A673 (cell line): ENCODE data around the gene PRRT2. TPM values are rescaled to one million over a fixed set of nuclear protein-coding genes. Genes with fewer than 3 reads are reported as not detected.

Experiments
- BruUV-seq: library from RNA; stranded (reverse); fragments of 400-500 nt; replicated peaks from 2 replicates; lab custom pipeline; 2021; lab: Mats Ljungman, UMichigan
- CTCF ChIA-PET: fragments of 300-600 bp; sonication (Branson Sonifier 250); formaldehyde crosslinking; loops from one replicate; lab custom pipeline; 2022; ENCODE audit warnings: antibody characterized with exemption; lab: Charles Lee
- POLR2A ChIA-PET: fragments of 300-600 bp; sonication (Branson Sonifier 250); formaldehyde crosslinking; loops from one replicate; lab custom pipeline; 2022; ENCODE audit warnings: antibody characterized with exemption; ENCODE audit not compliant: low non-redundant PET; lab: Charles Lee
- DNase-seq: peaks from one replicate; pipeline ENCODE4 v3.0.0-alpha.2; 2015; ENCODE audit warnings: low spot score
- H3K27ac ChIP-seq: fragments of 200-600 bp; sonication (generic); 2 replicates; pipeline ENCODE4 v1.5.1; 2016; ENCODE audit warnings: mixed run types, low read depth, mild to moderate bottlenecking, mixed read lengths, antibody characterized with exemption, low read length; ENCODE audit not compliant: poor library complexity, severe bottlenecking
- H3K27me3 ChIP-seq: fragments of 200-600 bp; sonication (generic); replicated peaks from 2 replicates; pipeline ENCODE4 v1.6.1; 2017; ENCODE audit warnings: mixed run types, low read depth, mild to moderate bottlenecking, mixed read lengths, antibody characterized with exemption, low read length; ENCODE audit not compliant: insufficient read depth, poor library complexity
- H3K36me3 ChIP-seq: fragments of 200-600 bp; sonication (generic); 2 replicates; pipeline ENCODE4 v1.6.1; 2016; ENCODE audit warnings: mixed run types, mild to moderate bottlenecking, mixed read lengths, antibody characterized with exemption, low read length; ENCODE audit not compliant: insufficient read depth, poor library complexity, severe bottlenecking
- H3K4me1 ChIP-seq: fragments of 200-600 bp; sonication (generic); 2 replicates; pipeline ENCODE4 v1.6.1; 2017; ENCODE audit warnings: mixed run types, mild to moderate bottlenecking, mixed read lengths, antibody characterized with exemption, low read length; ENCODE audit not compliant: insufficient read depth, poor library complexity, severe bottlenecking
- H3K4me3 ChIP-seq: fragments of 200-600 bp; sonication (generic); 2 replicates; pipeline ENCODE4 v1.5.1; 2016; ENCODE audit warnings: low read depth, mixed run types, mild to moderate bottlenecking, mixed read lengths, low read length; ENCODE audit not compliant: poor library complexity, severe bottlenecking
- H3K9me3 ChIP-seq: fragments of 200-600 bp; sonication (generic); 2 replicates; pipeline ENCODE4 v1.6.1; 2016; ENCODE audit warnings: mixed run types, low read depth, mild to moderate bottlenecking, mixed read lengths, antibody characterized with exemption, low read length; ENCODE audit not compliant: poor library complexity, severe bottlenecking
- CTCF ChIP-seq: fragments of 300-800, 200-600 bp; sonication (generic); conservative IDR thresholded peaks from 2 replicates; pipeline ENCODE4 v1.5.1; 2017; ENCODE audit warnings: low read depth, mild to moderate bottlenecking, antibody characterized with exemption, low read length, moderate library complexity, mixed read lengths
- EZH2 ChIP-seq: fragments of 200-600 bp; sonication (generic); IDR thresholded peaks from 2 replicates; pipeline ENCODE4 v1.6.1; 2017; ENCODE audit warnings: borderline replicate concordance, low read depth, mild to moderate bottlenecking, mixed read lengths, antibody characterized with exemption, low read length; ENCODE audit not compliant: poor library complexity, severe bottlenecking
- intact Hi-C: fragments of 100-400 bp; cut with micrococcal nuclease; formaldehyde crosslinking; loops from one replicate; pipeline ENCODE4 v1.10.0; 2022; ENCODE audit not compliant: unreplicated experiment
- total RNA-seq: library from RNA; stranded (reverse); gene quantifications from 2 replicates; pipeline ENCODE4 v1.2.3, GENCODE V29; 2021

The PRRT2 gene
- total RNA-seq, 1 experiment from 2014 or later = 9.0 TPM

GRCh38 chr16:29849505-29849904 lies 37.5 kb downstream of the PRRT2 start:
- ChIA-PET POLR2A (interaction anchor here (0.6 kb wide), 1 partner anchor 22 kb away, joined by 5 read pairs; no protein-coding TSS in a partner anchor), CTCF (interaction anchor here (0.6 to 1.5 kb wide), 3 partner anchors 29 to 50 kb away, joined by 3 to 4 read pairs (median 3); partner anchors contain the start of gene SEZ6L2)
- no TSS peak for BruUV-seq

GRCh38 chr16:29850998-29851397 lies 39.0 kb downstream of the PRRT2 start:
- intact Hi-C loops = no loop called here
- no peak for DNase-seq
- no peak overlapping the region for H3K27ac ChIP-seq
- TF ChIP-seq CTCF (no peak), EZH2 (no peak)
- peaks cover 4% of the 10 kb centered on the region for H3K4me1 ChIP-seq
- no peaks in the 10 kb centered on the region for H3K36me3 ChIP-seq
- H3K4me3 ChIP-seq = no peak overlapping the region
- H3K9me3 ChIP-seq = no peaks in the 10 kb centered on the region
- H3K27me3 ChIP-seq = no peaks in the 10 kb centered on the region
- POLR2A ChIA-PET = no interaction called here
- no TSS peak for BruUV-seq
- CTCF ChIA-PET = interaction anchor here (0.7 kb wide), 1 partner anchor 15 kb away, joined by 5 read pairs; no protein-coding TSS in a partner anchor

More at GRCh38 chr16:29849505-29849904, 37.5 kb downstream of the PRRT2 start:
- no peak overlapping the region for H3K27ac ChIP-seq
- no peaks in the 10 kb centered on the region for H3K9me3 ChIP-seq
- H3K4me1 ChIP-seq = peaks cover 4% of the 10 kb centered on the region
- no peaks in the 10 kb centered on the region for H3K36me3 ChIP-seq
- peak; percentile 34 for DNase-seq
- intact Hi-C loops = no loop called here
- no peaks in the 10 kb centered on the region for H3K27me3 ChIP-seq
- no peak overlapping the region for H3K4me3 ChIP-seq
- TF ChIP-seq CTCF (no peak), EZH2 (no peak)

GRCh38 chr16:29852654-29853053 lies 40.7 kb downstream of the PRRT2 start:
- CTCF ChIA-PET = interaction anchor here (0.6 to 0.7 kb wide), 3 partner anchors 76 to 1320 kb away, joined by 4 to 9 read pairs (median 6); no protein-coding TSS in a partner anchor
- H3K9me3 ChIP-seq = no peaks in the 10 kb centered on the region
- TF ChIP-seq EZH2 (no peak), CTCF (no peak)
- no peak overlapping the region for H3K4me3 ChIP-seq
- no TSS peak for BruUV-seq
- DNase-seq = peak; percentile 92
- peak overlapping the region; percentile 38 for H3K27ac ChIP-seq
- H3K4me1 ChIP-seq = peaks cover 4% of the 10 kb centered on the region
- no peaks in the 10 kb centered on the region for H3K36me3 ChIP-seq
- POLR2A ChIA-PET = interaction anchor here (0.5 to 0.6 kb wide), 2 partner anchors 9 to 677 kb away, joined by 3 to 4 read pairs; no protein-coding TSS in a partner anchor
- intact Hi-C loops = no loop called here
- H3K27me3 ChIP-seq = no peaks in the 10 kb centered on the region
